Fibroblast of gingiva (primary cell): ENCODE data around the gene RPL35.

Source experiments
- DNase-seq: peaks from one replicate; pipeline ENCODE4 v3.0.0-alpha.2; 2011; ENCODE audit warnings: low read depth

Gene RPL35

DNA sequence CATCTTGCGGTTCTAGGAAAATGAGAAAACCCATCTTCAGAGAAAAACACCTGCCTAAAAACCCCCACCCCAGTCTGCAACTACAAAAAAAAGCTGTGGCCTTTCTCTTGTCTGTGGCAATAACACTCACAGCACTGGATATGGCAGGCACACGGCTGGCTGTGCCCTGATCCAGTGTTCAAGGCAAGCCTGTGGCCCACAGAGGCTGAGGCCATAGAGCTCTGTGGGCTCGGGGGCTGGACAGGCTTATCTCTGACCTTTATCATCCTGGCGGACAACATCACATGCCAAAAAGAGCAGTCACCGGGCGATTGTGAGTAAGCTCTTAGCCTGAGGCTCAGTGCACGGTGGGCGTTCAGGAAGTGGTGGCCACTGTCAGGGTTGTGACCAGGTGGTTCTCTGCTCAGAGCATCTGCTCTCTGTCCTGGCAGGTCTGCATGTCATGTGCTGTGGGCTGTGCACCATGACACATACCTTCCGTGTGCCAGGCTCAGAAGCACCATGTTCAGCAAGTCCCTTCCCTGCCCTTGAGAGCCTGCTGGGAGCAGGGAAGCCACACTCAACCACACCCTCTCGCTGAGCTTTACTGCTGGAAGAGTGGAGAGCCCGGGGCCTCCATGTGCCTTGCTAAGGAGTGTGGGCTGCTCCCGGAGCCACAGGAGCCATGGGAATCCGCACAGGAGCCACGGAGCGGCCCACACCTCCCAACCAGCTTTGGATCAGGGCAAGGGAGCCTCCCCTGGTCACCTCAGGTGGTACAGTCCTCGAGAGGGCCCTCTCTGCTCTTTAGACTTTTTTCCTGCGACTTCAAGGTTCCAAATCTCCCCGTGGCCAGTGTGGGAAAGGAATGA is 43.1 kb downstream of the RPL35 start:
- no peak for DNase-seq

GRCh38 chr9:124815601-124816000 is 46.2 kb downstream of the RPL35 start:
- no peak for DNase-seq

- no peak for DNase-seq
These were observed 47.6 kb downstream of the RPL35 start for GRCh38 chr9:124814164-124814535.

DNA sequence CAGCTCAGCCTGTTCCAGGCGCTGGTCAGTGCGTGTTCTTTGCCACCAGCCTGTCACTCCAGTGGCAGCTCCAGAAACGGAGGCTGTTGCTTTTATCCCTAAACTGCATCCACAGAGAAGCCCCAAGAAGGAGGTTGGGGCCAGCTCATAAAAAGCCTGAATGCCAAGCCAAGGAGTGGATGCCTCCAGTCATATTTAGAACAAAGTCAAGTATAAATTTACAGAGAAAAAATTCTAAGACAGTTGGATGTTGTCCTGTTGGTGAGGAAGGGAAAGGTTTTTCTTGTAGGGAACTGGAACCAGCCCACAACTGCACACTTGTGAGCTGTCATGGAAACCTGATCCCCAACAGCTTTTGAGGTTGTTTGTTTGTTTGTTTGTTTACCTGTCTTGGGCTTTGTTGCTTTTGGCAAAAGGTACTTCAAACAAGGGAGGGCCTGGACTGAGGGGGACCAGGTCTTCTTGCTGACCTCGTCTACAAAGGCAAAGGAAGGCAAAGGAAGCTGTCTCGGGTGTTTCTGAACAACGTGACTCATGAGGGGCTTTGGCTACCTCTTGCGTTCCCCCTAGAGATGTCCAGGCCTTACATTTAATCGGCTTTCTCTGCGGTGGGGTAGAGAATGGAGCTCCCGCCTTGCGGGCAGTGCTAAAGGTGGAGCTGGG is 48.1 kb downstream of the RPL35 start:
- no peak for DNase-seq

- no peak for DNase-seq
These were observed 48.7 kb downstream of the RPL35 start for GRCh38 chr9:124813041-124813440.

DNA sequence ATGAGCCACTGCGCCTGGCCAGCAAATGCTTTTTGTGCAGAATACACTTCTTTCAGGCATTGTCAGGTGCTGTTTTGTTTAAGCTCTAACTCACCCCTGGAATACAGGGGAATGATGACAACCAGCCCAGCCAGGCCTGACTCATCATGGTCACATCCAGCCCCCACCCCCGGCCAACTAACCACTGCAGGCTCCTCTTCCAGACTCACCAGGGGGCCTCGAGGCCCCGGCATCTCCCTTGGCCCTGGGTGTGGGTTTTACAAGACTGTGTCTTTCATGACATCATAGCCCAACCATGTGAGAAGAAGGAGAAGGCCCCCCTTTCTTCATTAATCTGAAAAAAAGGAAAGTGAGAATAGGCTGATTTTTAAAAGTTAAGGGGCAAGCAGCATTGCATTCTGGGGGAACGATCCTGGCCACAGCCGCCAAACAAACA is 49.3 kb downstream of the RPL35 start:
- peak; percentile 82 for DNase-seq

- DNase-seq = no peak
These were observed 50.9 kb downstream of the RPL35 start for GRCh38 chr9:124810663-124811355.

- no peak for DNase-seq
These were observed 51.8 kb downstream of the RPL35 start for GRCh38 chr9:124809741-124810500.

DNA sequence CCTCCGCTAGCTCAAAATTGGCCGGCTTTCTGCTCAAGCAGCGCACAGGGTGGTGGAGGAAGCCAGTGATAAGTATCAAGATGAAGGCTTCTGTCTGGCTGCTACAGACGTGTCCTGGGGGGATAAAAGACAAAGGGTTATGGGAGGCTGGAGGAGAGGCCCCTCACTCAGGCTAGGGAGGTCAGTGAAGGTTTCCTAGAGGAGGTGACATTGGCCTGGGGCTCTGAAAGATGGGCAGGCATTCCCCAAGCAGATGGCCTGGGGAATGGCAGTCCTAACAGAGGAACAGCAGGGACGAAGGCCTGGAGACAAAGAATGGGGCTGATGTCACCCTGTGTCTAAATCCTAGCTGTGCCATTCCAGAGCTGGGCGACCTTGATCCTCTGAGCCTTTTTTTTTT is 52.5 kb downstream of the RPL35 start:
- no peak for DNase-seq

- DNase-seq = no peak
These were observed 53.4 kb downstream of the RPL35 start for GRCh38 chr9:124808246-124808956.
